ENCODE results near the gene SMAD6.

The SMAD6 gene

GRCh38 chr15:66771351-66771650 is 69.3 kb downstream of the SMAD6 start:
- no peak for TF ChIP-seq CTCF (IDR thresholded peaks at IDR 0.05; ENCODE audit: insufficient read depth, low read depth, low read length, missing control alignments)
- H3K4me3 ChIP-seq (ENCODE audit: low read depth, low read length): no peak overlapping the region
- DNase-seq (ENCODE audit: low read depth): no peak

GRCh38 chr15:66772604-66773128 is 70.6 kb downstream of the SMAD6 start:
- no peak overlapping the region for H3K4me3 ChIP-seq (ENCODE audit: low read depth, low read length)
- no peak for TF ChIP-seq CTCF (IDR thresholded peaks at IDR 0.05; ENCODE audit: insufficient read depth, low read depth, low read length, missing control alignments)
- no peak for DNase-seq (ENCODE audit: low read depth)

GRCh38 chr15:66773129-66773873 is 71.3 kb downstream of the SMAD6 start:
- TF ChIP-seq CTCF (IDR thresholded peaks at IDR 0.05; ENCODE audit: insufficient read depth, low read depth, low read length, missing control alignments): no peak
- no peak overlapping the region for H3K4me3 ChIP-seq (ENCODE audit: low read depth, low read length)
- no peak for DNase-seq (ENCODE audit: low read depth)

- peak; percentile 62 for DNase-seq (ENCODE audit: low read depth)
- peak; percentile 85 for TF ChIP-seq CTCF (IDR thresholded peaks at IDR 0.05; ENCODE audit: insufficient read depth, low read depth, low read length, missing control alignments)
- H3K4me3 ChIP-seq (ENCODE audit: low read depth, low read length): no peak overlapping the region
These were observed 72.2 kb downstream of the SMAD6 start for GRCh38 chr15:66774001-66774814.

GRCh38 chr15:66775127-66776105 is 73.4 kb downstream of the SMAD6 start:
- H3K4me3 ChIP-seq (ENCODE audit: low read depth, low read length): no peak overlapping the region
- no peak for TF ChIP-seq CTCF (IDR thresholded peaks at IDR 0.05; ENCODE audit: insufficient read depth, low read depth, low read length, missing control alignments)
- DNase-seq (ENCODE audit: low read depth): no peak

- no peak for TF ChIP-seq CTCF (IDR thresholded peaks at IDR 0.05; ENCODE audit: insufficient read depth, low read depth, low read length, missing control alignments)
- DNase-seq (ENCODE audit: low read depth): no peak
- H3K4me3 ChIP-seq (ENCODE audit: low read depth, low read length): no peak overlapping the region
These were observed 75.0 kb downstream of the SMAD6 start for GRCh38 chr15:66777054-66777453.

All from GM12865 (cell line).